Right atrium auricular region (tissue), 2 donors: Measurements from ENCODE around the gene FGB. TPM values are rescaled to one million over a fixed set of nuclear protein-coding genes. Genes with fewer than 3 reads are reported as not detected.
"Not testable (repeated sequence)": the region's sequence is repeated elsewhere in the genome, so short reads cannot be mapped to it uniquely, and the experiment has no call there.

Experiments used
- DNase-seq: peaks from one replicate; pipeline ENCODE4 v3.0.0-alpha.2; 2019; ENCODE audit warnings: low spot score
- H3K27ac ChIP-seq, 2 donors: fragments of 200-600 bp; sonication (generic); 1 replicate in 1 of 2; 2 replicates in 1 of 2; pipeline ENCODE4 v1.5.1; 2016 to 2019
- H3K27me3 ChIP-seq, 2 donors: fragments of 200-600 bp; sonication (generic); one replicate each; pipeline versions ENCODE4 v1.5.1 to v1.6.0; 2017 to 2019
- H3K36me3 ChIP-seq: fragments of 200-600 bp; sonication (generic); one replicate; pipeline ENCODE4 v1.5.1; 2016
- H3K4me1 ChIP-seq, 2 donors: fragments of 200-600 bp; sonication (generic); one replicate each; pipeline versions ENCODE4 v1.5.1 to v1.6.0; 2017 to 2019
- H3K4me3 ChIP-seq, 2 donors: fragments of 200-600 bp; sonication (generic); 1 replicate in 1 of 2; 2 replicates in 1 of 2; pipeline ENCODE4 v1.5.1; 2017 to 2019; ENCODE audit warnings: mild to moderate bottlenecking in 1 of 2, moderate library complexity in 1 of 2
- H3K9me3 ChIP-seq, 2 donors: fragments of 200-600 bp; sonication (generic); one replicate each; pipeline ENCODE4 v1.5.1; 2019
- CTCF ChIP-seq, 2 donors: fragments of 200-600 bp; sonication (generic); IDR thresholded peaks; one replicate each; pipeline ENCODE4 v1.5.1; 2019; ENCODE audit warnings: antibody characterized with exemption in 2 of 2
- total RNA-seq, 2 donors: library from RNA; depleted of rRNA; stranded (reverse); fragments of >200 nt; gene quantifications; one replicate each; pipeline ENCODE4 v1.1.0, GENCODE V29; 2016

FGB gene
- total RNA-seq, 2 donors from 2014 or later: not detected

GRCh38 chr4:154591890-154592289, 29.1 kb downstream of the FGB start:
- no peak for DNase-seq
- Histone ChIP-seq H3K4me3 (no peak overlapping the region), H3K9me3 (no peaks in the 10 kb centered on the region), H3K36me3 (no peaks in the 10 kb centered on the region), H3K4me1 (no peaks in the 10 kb centered on the region), H3K27me3 (no peaks in the 10 kb centered on the region), H3K27ac (no peak overlapping the region)
- no peak for TF ChIP-seq CTCF (IDR thresholded peaks at IDR 0.05)

- DNase-seq: no peak
- H3K4me1 ChIP-seq: no peaks in the 10 kb centered on the region
- no peaks in the 10 kb centered on the region for H3K9me3 ChIP-seq
- H3K4me3 ChIP-seq: no peak overlapping the region
- TF ChIP-seq CTCF (IDR thresholded peaks at IDR 0.05): no peak
- no peaks in the 10 kb centered on the region for H3K27me3 ChIP-seq
- no peak overlapping the region for H3K27ac ChIP-seq
- H3K36me3 ChIP-seq: no peaks in the 10 kb centered on the region
These were observed 31.1 kb downstream of the FGB start for GRCh38 chr4:154593868-154594267.

DNA sequence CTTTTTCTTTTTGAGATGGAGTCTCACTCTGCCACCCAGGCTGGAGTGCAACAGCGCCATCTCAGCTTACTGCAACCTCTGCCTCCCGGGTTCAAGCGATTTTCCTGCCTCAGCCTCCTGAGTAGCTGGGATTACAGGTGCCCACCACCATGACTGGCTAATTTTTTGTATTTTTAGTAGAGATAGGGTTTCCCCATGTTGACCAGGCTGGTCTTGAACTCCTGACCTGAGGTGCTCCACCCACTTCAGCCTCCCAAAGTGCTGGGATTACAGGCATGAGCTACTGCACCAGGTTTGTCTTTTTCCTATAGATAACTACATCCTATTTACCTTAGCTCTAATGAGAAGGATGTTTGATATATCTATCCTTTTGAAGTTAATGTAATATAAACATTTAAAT, 31.5 kb downstream of the FGB start:
- not testable (repeated sequence) for H3K4me1 ChIP-seq, H3K27ac ChIP-seq, H3K9me3 ChIP-seq, DNase-seq, H3K27me3 ChIP-seq, H3K4me3 ChIP-seq, H3K36me3 ChIP-seq

GRCh38 chr4:154595807-154596206, 33.0 kb downstream of the FGB start:
- no peaks in the 10 kb centered on the region for H3K36me3 ChIP-seq
- no peak overlapping the region for H3K27ac ChIP-seq
- no peak for DNase-seq
- no peaks in the 10 kb centered on the region for H3K27me3 ChIP-seq
- no peak for TF ChIP-seq CTCF (IDR thresholded peaks at IDR 0.05)
- no peak overlapping the region for H3K4me3 ChIP-seq
- no peaks in the 10 kb centered on the region for H3K4me1 ChIP-seq
- H3K9me3 ChIP-seq: no peaks in the 10 kb centered on the region

- not testable (repeated sequence) for H3K36me3 ChIP-seq, H3K4me1 ChIP-seq
These were observed 34.5 kb downstream of the FGB start for GRCh38 chr4:154597281-154597680.

DNA sequence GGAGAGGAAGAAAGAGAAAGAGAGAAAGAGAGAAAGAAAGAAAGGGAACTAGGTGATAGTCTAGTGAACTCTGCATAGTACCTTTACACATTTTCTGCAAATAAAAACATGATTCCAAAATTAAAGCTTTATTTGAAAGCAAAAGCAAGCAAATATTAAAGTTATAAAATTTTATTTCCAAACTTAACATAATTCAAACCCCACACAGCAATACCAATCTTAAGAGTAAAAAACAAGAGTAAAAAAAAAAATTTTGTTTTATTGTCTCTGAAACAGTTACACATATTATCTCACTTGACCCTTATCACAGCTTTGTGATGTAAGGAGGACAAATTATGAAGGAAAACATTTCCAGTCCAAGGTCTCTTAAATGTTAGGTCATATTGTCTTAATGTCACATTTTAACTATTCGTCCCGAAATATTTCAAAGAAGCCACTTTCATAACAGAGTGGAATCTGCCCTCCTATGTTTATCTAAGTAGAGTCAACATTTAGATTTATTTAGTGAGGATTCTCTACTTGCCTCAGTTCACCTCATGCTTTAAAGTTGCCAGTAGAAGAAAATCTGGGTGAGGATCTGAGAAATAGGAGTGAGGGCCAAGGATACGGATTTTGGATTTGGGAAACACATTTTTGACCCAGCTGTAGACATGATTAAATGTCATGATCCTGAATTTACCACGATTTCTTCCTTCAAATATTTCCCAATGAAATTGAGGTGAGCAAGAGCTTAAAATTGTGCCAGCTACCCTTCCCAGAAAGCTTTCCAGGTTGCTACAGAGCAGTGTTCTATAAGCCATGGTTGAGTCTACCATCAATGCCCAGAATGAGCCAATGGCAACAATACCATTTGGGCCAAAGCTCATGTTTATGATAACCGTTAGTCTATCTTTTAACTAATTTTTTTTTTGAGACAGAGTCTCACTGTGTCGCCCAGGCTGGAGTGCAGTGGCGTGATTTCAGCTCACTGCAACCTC, 35.3 kb downstream of the FGB start:
- no peaks in the 10 kb centered on the region for H3K27me3 ChIP-seq
- no peaks in the 10 kb centered on the region for H3K9me3 ChIP-seq
- TF ChIP-seq CTCF (IDR thresholded peaks at IDR 0.05): no peak
- H3K4me3 ChIP-seq: no peak overlapping the region
- DNase-seq: no peak
- no peaks in the 10 kb centered on the region for H3K4me1 ChIP-seq
- H3K36me3 ChIP-seq: no peaks in the 10 kb centered on the region
- H3K27ac ChIP-seq: no peak overlapping the region

More at GRCh38 chr4:154597281-154597680, 34.5 kb downstream of the FGB start:
- not testable (repeated sequence) for H3K27me3 ChIP-seq, DNase-seq, H3K4me3 ChIP-seq, H3K27ac ChIP-seq, H3K9me3 ChIP-seq
